ENCODE results near the gene CCDC88B.

The CCDC88B gene

GRCh38 chr11:64343767-64344559 lies 4.0 kb downstream of the CCDC88B start:
- no peak for DNase-seq

DNA sequence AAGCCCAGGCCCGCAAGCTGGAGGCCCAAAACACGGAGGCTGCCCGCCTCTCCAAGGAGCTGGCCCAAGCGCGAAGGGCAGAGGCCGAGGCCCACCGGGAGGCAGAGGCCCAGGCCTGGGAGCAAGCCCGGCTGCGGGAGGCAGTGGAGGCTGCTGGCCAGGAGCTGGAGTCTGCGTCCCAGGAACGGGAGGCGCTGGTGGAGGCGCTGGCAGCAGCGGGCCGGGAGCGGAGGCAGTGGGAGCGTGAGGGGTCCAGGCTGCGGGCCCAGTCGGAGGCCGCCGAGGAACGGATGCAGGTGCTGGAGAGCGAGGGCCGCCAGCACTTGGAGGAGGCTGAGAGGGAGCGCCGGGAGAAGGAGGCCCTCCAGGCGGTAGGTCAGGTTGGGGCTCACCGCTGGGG lies 4.8 kb downstream of the CCDC88B start:
- no peak for DNase-seq

DNA sequence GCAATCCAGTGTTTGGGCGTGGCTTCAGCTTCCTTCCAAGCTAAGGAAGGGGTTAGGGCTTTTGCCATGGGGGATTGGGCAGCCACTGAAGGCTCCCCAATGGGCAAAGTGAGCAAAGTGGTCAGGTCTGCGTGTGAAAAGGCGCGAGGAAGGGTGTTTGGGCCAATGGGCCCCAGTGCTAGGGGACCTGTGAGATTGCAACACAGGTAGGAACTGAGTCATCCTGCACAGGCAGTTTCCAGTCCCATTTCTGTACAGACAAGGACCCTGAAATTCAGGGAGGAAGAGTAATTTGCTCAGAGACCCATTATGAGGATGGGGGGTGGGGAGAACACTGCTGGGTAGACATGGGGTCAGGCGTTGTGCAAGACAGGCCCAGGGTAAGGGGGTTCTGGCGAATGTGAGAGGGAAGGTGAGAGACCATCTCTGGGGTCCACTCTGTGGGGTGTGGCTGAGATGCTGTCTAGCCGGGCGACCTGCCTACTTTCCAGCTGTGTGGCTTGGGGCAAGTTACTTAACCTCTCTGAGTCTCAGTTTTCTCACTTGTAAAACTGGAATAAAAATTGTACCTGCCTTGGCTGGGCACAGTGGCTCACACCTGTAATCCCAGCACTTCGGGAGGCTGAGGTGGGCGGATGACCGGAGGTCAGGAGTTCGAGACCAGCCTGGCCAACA lies 7.3 kb downstream of the CCDC88B start:
- no peak for DNase-seq

DNA sequence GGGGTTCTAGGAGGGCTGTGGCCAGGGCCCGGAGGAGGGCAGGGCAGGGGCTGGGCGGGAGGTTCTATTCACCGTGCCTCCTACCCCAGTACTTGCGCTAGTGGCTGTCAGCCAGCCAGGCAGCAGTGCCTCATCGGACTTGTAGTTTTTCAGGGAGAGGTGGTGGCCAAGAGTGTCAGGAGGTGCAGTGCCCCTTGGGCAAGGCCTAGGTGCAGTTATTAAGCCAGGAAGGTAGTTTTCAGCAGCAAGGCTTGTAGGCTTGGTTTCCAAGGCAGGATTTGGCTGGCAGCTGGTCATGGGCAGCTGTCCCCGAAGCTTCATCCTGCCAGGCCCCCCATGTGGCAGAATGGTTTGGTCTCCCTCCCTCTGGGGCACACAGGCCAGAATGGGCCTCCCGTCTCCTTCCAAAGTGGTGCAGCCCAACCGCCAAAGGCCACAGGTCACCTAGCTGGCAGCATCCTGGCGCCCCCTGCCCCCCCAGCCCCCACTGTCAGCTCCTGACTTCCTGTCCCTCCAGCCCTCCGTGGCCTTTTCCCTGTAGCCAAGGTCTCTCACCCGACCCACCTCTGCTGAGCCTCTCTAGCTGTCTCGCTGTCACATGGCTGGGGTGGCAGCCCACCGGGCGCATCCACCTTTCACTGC lies 8.5 kb downstream of the CCDC88B start:
- DNase-seq, result no peak

DNA sequence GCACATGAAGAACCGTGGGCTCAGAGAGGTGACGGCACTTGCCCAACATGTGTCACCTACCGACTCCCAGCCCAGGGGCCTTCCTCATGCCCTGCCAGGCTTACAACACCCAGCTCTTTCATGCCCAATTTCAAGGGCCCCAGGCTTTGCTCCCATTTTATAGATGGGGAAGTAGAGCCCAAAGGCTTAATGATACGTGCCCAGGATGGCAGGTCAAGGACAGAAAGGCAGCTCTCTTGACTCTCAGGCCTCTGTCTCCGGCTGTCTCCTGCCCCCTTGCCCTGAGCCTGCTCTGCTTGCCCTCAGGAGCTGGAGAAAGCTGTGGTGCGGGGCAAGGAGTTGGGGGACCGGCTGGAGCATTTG lies 9.0 kb downstream of the CCDC88B start:
- no peak for DNase-seq

GRCh38 chr11:64349404-64349803 lies 9.4 kb downstream of the CCDC88B start:
- DNase-seq, result no peak

- no peak for DNase-seq
Observed at GRCh38 chr11:64351136-64351631, 11.2 kb downstream of the CCDC88B start.

GRCh38 chr11:64352099-64352994 lies 12.3 kb downstream of the CCDC88B start:
- no peak for DNase-seq

GRCh38 chr11:64352995-64353714 lies 13.2 kb downstream of the CCDC88B start:
- no peak for DNase-seq

DNA sequence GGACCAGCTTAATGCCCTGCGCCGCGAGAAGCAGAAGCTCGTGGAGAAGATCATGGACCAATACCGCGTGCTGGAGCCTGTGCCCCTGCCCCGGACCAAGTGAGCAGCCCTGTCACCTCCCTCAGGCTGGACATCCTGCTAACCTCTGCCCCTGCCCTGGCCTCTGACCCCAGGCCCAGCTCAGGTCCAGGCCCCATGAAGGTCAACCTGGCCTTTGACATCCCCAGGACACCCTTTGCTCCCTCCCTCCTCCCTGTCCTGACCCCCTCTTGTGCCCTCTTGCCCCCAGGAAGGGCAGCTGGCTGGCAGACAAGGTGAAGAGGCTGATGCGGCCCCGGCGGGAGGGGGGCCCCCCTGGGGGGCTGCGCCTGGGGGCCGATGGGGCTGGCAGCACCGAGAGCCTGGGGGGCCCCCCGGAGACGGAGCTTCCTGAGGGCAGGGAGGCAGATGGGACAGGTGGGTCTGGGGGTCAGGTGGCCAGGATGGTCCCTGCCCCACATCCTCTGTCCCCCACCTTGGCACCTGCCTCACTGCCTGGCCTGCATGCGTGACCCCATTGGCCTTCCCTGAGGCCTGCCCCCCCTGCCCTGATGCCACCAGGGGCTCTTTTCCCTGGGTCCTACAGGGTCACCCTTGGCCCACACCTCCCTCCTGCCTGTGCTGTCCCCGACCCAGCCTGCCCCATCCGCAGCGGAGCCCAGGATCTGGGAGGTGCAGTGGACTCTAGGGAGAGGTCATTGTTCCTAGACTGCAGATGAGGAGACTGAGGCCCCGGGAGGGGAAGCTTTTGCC lies 13.9 kb downstream of the CCDC88B start:
- DNase-seq, result no peak

DNA sequence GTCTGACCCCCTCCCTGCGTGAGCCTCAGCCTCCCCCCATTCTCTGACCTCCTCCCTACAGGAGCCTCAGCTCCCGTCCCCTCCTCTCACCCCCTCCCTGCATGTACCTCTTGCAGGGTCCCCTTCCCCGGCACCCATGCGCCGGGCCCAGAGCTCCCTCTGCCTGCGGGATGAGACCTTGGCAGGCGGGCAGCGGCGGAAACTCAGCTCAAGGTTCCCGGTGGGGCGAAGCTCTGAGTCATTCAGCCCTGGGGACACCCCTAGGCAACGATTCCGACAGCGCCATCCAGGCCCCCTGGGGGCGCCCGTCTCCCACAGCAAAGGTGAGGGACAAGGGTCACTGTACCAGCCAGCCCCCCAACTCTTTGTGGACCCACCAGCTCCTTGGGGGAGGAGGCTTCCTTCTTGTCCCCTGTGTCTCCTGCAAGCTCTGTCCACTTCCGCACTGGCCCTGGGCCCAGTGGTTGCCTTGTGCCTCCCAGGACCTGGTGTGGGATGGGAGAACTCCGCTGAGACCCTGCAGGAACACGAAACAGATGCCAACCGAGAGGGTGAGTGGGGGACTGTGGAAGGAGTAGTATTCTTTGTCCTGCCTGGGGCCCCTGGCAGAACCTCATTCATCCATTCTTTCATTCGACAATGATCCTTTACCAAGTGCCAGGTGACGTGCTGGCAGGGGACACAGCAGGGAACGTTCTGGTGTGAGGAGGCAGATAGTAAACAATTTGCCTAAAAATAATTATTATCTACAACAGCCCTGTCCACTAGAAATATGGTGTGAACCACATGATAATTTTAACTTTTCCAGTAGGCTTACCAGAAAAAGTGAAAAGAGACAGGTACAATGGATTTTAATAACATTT lies 15.3 kb downstream of the CCDC88B start:
- DNase-seq, result peak; percentile 49

DNA sequence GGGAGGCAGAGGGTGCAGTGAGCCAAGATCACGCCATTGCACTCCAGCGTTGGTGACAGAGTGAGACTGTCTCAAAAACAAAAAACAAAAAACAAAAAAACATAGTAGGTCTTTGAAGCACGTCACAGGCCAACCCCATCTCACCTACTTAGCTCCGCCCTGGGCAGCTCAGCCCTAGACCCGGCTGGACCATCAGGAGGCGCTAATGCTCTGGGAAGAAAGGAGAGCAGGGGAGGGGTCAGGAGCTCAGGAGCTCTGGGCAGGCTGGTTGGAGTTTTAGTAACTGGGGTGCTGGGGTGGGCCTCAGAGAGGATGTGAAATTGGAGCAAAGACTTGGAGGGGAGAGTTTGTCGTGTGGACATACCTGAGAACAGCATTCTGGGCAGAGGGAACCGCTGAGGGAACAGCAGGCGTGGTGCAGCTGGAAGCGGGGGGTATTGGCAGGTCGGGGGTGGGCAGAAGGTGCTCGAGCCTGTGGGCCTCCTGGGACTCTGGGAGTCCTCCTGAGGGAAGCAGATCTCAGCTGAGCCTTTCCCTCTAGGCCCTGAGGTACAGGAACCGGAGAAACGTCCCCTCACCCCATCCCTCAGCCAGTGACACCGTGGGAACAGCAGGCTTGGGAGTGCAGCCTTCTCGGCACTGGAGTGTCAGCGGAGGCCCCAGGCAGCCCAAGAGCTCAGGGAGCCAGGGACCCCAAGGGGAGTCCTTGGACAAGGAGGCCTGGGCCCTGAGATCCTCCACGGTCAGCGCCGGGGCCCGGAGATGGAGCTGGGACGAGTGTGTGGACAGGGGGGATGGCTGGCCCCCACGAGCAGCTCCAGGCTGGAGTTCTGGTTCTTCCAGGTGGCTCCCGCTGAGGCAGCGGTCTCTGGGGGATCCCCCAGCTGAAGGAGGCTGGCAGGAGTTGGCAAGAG lies 16.8 kb downstream of the CCDC88B start:
- peak; percentile 55 for DNase-seq

DNA sequence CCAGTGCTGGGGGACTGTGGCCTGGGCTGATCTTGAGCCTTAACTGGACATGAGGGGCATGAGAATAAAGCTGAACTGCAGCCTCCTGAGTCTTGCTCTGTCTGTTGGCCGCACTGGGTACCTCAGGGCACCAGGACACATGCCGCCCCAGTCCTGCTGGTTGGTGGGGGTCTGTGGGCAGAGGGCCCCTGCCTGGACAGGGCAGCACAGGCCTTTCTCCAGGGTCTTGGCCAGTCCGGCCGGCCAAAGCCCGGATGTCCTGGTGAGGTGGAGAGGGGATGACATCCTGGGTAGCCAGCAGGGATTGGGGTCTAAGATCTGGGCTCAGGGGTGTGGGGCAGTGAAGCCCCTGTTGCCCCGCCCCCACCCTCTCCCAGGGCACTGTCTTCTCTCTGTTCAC lies 17.4 kb downstream of the CCDC88B start:
- no peak for DNase-seq

DNA sequence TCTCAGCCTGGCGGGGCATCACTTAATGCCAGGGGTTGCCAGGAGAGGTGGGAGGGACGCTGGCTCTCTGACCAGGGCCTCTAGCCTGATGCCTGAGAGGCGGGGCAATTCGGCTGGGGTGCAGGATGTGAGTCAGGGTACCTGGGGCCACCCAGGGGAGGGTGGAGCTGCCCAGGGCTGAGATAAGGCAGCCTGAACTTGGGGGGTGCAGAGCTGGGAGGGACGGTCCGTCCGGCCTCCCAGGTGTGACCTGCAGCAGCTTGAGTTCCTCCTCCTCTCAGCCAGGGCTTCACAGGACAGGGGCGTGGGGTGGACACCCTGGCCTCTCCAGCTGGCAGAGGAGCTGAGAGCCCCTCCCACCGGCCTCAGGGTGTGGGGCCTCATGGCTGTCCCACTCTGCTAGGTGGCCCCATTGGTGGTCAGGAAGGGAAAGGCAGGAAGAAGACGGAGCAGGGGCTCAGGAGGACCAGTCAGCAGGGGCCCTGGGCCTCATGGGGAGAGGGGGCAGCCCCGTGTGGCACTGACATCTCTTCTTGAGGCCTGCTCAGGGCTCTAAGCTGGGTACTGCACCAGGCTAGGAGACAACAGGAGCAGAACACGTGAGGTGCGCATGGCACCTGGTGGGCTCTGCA lies 18.0 kb downstream of the CCDC88B start:
- DNase-seq, result peak; percentile 59

GRCh38 chr11:64358536-64358906 lies 18.5 kb downstream of the CCDC88B start:
- DNase-seq, result no peak

- peak; percentile 42 for DNase-seq
Observed at GRCh38 chr11:64358907-64359711, 19.1 kb downstream of the CCDC88B start, which contains the start of gene RPS6KA4. TSS of gene RPS6KA4 (plus strand) at chr11:64359162. CDS start at chr11:64359236, 74 bp downstream.

GRCh38 chr11:64359712-64360445 lies 19.9 kb downstream of the CCDC88B start:
- no peak for DNase-seq

Measured in stimulated activated CD4-positive, alpha-beta T cell treated with anti-CD3 and anti-CD28 coated beads, Interleukin-1b, Interleukin-23, amount 100 ng/mL, for 48 hours (primary cell).